ENCODE data around the gene GALNT10.

The GALNT10 gene

GRCh38 chr5:154295551-154295950 lies 105.0 kb downstream of the GALNT10 start:
- DNase-seq (ENCODE audit: low read depth in 2 of 2) = no peak

GRCh38 chr5:154296525-154297159 lies 106.1 kb downstream of the GALNT10 start:
- no peak for DNase-seq (ENCODE audit: low read depth in 2 of 2)

GRCh38 chr5:154298065-154298464 lies 107.5 kb downstream of the GALNT10 start:
- no peak for DNase-seq (ENCODE audit: low read depth in 2 of 2)

- no peak for DNase-seq (ENCODE audit: low read depth in 2 of 2)
Observed at GRCh38 chr5:154300207-154300883, 109.8 kb downstream of the GALNT10 start.

GRCh38 chr5:154301726-154302125 lies 111.2 kb downstream of the GALNT10 start:
- DNase-seq (ENCODE audit: low read depth in 2 of 2) = no peak

GRCh38 chr5:154302161-154302560 lies 111.6 kb downstream of the GALNT10 start:
- no peak for DNase-seq (ENCODE audit: low read depth in 2 of 2)

- DNase-seq (ENCODE audit: low read depth in 2 of 2) = no peak
Observed at GRCh38 chr5:154303133-154303532, 112.6 kb downstream of the GALNT10 start.

GRCh38 chr5:154308443-154309370 lies 118.2 kb downstream of the GALNT10 start:
- no peak for DNase-seq (ENCODE audit: low read depth in 2 of 2)

GRCh38 chr5:154309371-154309745 lies 118.8 kb downstream of the GALNT10 start:
- no peak for DNase-seq (ENCODE audit: low read depth in 2 of 2)

- no peak for DNase-seq (ENCODE audit: low read depth in 2 of 2)
Observed at GRCh38 chr5:154309805-154310204, 119.3 kb downstream of the GALNT10 start.

- no peak for DNase-seq (ENCODE audit: low read depth in 2 of 2)
Observed at GRCh38 chr5:154311362-154311761, 120.8 kb downstream of the GALNT10 start.

- no peak for DNase-seq (ENCODE audit: low read depth in 2 of 2)
Observed at GRCh38 chr5:154312000-154312399, 121.5 kb downstream of the GALNT10 start.

- DNase-seq (ENCODE audit: low read depth in 2 of 2) = no peak
Observed at GRCh38 chr5:154312576-154312975, 122.0 kb downstream of the GALNT10 start.

GRCh38 chr5:154313360-154314017 lies 123.0 kb downstream of the GALNT10 start:
- DNase-seq (ENCODE audit: low read depth in 2 of 2) = no peak

- no peak for DNase-seq (ENCODE audit: low read depth in 2 of 2)
Observed at GRCh38 chr5:154315196-154315595, 124.7 kb downstream of the GALNT10 start.

GRCh38 chr5:154315756-154316155 lies 125.2 kb downstream of the GALNT10 start:
- DNase-seq (ENCODE audit: low read depth in 2 of 2) = no peak

- no peak for DNase-seq (ENCODE audit: low read depth in 2 of 2)
Observed at GRCh38 chr5:154316223-154316935, 125.8 kb downstream of the GALNT10 start.

- no peak for DNase-seq (ENCODE audit: low read depth in 2 of 2)
Observed at GRCh38 chr5:154317916-154318315, 127.4 kb downstream of the GALNT10 start.

GRCh38 chr5:154318691-154319090 lies 128.2 kb downstream of the GALNT10 start:
- no peak for DNase-seq (ENCODE audit: low read depth in 2 of 2)

GRCh38 chr5:154319736-154320135 lies 129.2 kb downstream of the GALNT10 start:
- no peak for DNase-seq (ENCODE audit: low read depth in 2 of 2)

Measured in stimulated activated CD8-positive, alpha-beta memory T cell treated with anti-CD3 and anti-CD28 coated beads, Interleukin-2, amount 100 ng/mL, for 1 hour (primary cell).